OCI-LY3 (cell line): ENCODE results near the gene LHPP.

Experiments
- H2AFZ ChIP-seq: fragments of 200-600, 300-600 bp; shearing (Covaris generic); 2 replicates; pipeline ENCODE4 v1.6.0; 2014; ENCODE audit warnings: antibody characterized with exemption, low read depth, low read length
- H3K27ac ChIP-seq: fragments of 200-600, 300-600 bp; sonication (generic); 2 replicates; pipeline ENCODE4 v1.5.1; 2014; ENCODE audit warnings: mild to moderate bottlenecking, low read length, moderate library complexity, mixed read lengths
- H3K27me3 ChIP-seq: fragments of 200-600, 300-600 bp; sonication (generic); 2 replicates; pipeline ENCODE4 v1.6.1; 2014; ENCODE audit warnings: low read depth, low read length, mixed read lengths
- H3K36me3 ChIP-seq: fragments of 200-600, 300-600 bp; sonication (generic); replicated peaks from 2 replicates; pipeline ENCODE3; 2014; ENCODE audit warnings: low read depth, low read length, mixed read lengths
- H3K4me1 ChIP-seq: fragments of 300-600, 200-600 bp; sonication (generic); 2 replicates; pipeline ENCODE4 v1.6.1; 2014; ENCODE audit warnings: low read length, mixed read lengths
- H3K4me2 ChIP-seq: fragments of 200-600, 300-600 bp; sonication (generic); 2 replicates; pipeline ENCODE4 v1.6.1; 2014; ENCODE audit warnings: low read length, mixed read lengths
- H3K4me3 ChIP-seq: fragments of 300-600, 200-600 bp; sonication (generic); 2 replicates; pipeline ENCODE4 v1.5.1; 2014; ENCODE audit warnings: antibody characterized with exemption, mild to moderate bottlenecking, low read length, moderate library complexity
- H3K79me2 ChIP-seq: fragments of 300-600, 200-600 bp; shearing (Covaris generic); 2 replicates; pipeline ENCODE4 v1.6.1; 2014; ENCODE audit warnings: mild to moderate bottlenecking, low read length, mixed read lengths
- H3K9ac ChIP-seq: fragments of 300-600, 200-600 bp; shearing (Covaris generic); 2 replicates; pipeline ENCODE4 v1.6.0; 2014; ENCODE audit warnings: mild to moderate bottlenecking, low read length, moderate library complexity
- H3K9me3 ChIP-seq: fragments of 200-600, 300-600 bp; shearing (Covaris generic); 2 replicates; pipeline ENCODE4 v1.6.1; 2014; ENCODE audit warnings: low read length, mixed read lengths; ENCODE audit not compliant: insufficient read depth
- H4K20me1 ChIP-seq: fragments of 200-600, 300-600 bp; sonication (generic); 2 replicates; pipeline ENCODE4 v1.6.1; 2016; ENCODE audit warnings: low read length, mixed read lengths; ENCODE audit not compliant: insufficient read depth
- EZH2phosphoT487 ChIP-seq: fragments of 200-600 bp; shearing (Covaris generic); IDR thresholded peaks from 2 replicates; pipeline ENCODE4 v1.6.1; 2018; ENCODE audit warnings: antibody characterized with exemption, mixed run types, low read depth
- TF ChIP-seq, protein P1 (sequence below): fragments of 200-600, 300-600 bp; sonication (generic); IDR thresholded peaks from 2 replicates; pipeline ENCODE4 v1.5.1; 2014; ENCODE audit warnings: antibody characterized with exemption, low read length, low read depth

Gene LHPP

DNA sequence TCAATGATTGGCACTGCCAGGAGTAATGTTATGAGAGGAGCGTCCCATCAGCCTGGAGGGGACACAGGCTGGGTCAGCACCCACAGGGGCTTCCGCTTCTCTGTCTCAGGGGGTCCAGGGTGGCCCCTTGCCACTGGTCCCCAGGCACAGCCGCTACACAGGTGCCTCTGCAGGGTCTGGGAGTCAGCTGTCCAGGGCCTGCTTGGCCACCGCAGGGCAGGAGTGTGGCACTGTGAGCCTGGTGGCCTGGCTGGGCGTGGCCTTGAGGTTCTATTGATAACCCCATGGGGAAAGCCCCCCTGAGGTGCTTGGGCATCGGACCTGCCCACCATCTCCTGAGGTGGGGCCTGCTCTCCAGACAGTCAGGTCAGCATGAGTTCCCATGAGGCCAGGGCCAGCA is 136.6 kb downstream of the LHPP start:
- no peak overlapping the region for H3K27ac ChIP-seq
- no peaks in the 10 kb centered on the region for H4K20me1 ChIP-seq
- H3K4me2 ChIP-seq = no peak overlapping the region
- H3K36me3 ChIP-seq = no peaks in the 10 kb centered on the region
- no peaks in the 10 kb centered on the region for H3K9me3 ChIP-seq
- no peak for TF ChIP-seq EZH2phosphoT487
- TF ChIP-seq, protein P1, sequence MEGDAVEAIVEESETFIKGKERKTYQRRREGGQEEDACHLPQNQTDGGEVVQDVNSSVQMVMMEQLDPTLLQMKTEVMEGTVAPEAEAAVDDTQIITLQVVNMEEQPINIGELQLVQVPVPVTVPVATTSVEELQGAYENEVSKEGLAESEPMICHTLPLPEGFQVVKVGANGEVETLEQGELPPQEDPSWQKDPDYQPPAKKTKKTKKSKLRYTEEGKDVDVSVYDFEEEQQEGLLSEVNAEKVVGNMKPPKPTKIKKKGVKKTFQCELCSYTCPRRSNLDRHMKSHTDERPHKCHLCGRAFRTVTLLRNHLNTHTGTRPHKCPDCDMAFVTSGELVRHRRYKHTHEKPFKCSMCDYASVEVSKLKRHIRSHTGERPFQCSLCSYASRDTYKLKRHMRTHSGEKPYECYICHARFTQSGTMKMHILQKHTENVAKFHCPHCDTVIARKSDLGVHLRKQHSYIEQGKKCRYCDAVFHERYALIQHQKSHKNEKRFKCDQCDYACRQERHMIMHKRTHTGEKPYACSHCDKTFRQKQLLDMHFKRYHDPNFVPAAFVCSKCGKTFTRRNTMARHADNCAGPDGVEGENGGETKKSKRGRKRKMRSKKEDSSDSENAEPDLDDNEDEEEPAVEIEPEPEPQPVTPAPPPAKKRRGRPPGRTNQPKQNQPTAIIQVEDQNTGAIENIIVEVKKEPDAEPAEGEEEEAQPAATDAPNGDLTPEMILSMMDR = no peak
- H3K4me1 ChIP-seq = peaks cover 15% of the 10 kb centered on the region
- no peaks in the 10 kb centered on the region for H3K79me2 ChIP-seq
- no peaks in the 10 kb centered on the region for H3K27me3 ChIP-seq
- no peak overlapping the region for H3K9ac ChIP-seq
- no peak overlapping the region for H3K4me3 ChIP-seq
- no peak overlapping the region for H2AFZ ChIP-seq

DNA sequence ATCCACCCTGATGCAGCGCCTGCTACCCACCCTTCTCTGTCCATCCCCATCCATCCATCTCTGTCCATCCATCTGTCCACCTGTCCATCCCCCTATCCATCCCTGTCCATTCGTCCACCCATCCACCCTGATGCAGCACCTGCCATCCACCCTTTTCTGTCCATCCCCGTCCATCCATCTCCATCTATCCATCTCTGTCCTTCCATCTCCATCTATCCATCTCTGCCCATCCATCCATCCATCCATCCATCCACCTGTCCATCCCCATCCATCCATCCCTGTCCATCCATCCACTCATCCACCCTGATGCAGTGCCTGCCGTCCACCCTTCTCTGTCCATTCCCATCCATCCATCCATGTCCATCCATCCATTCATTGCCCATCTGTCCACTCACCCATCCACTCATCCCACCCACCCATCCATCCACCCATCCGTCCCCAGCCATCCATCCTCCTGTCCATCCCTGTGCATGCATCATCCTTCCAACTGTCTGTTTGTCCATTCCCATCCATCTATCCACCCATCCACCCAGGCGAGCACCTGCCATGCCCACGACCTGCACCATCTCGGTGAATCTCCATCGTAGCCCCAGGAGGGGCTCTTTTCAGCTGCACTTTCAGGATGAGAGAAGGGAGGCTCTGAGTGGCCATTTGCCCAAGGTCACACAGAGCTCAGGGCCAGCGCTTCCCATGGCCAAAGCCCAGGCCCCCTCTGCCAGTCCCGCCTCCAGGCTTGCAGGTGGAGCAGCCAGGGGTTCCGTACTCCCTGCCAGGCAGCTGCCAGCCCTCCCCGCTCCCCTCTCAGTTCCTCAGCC is 137.4 kb downstream of the LHPP start:
- H3K79me2 ChIP-seq = no peaks in the 10 kb centered on the region
- H3K4me3 ChIP-seq = no peak overlapping the region
- no peak overlapping the region for H3K9ac ChIP-seq
- H3K4me2 ChIP-seq = no peak overlapping the region
- no peak overlapping the region for H2AFZ ChIP-seq
- H3K27me3 ChIP-seq = no peaks in the 10 kb centered on the region
- H4K20me1 ChIP-seq = no peaks in the 10 kb centered on the region
- peaks cover 15% of the 10 kb centered on the region for H3K4me1 ChIP-seq
- H3K27ac ChIP-seq = no peak overlapping the region
- no peaks in the 10 kb centered on the region for H3K9me3 ChIP-seq
- TF ChIP-seq, protein P1 = no peak
- TF ChIP-seq EZH2phosphoT487 = no peak
- no peaks in the 10 kb centered on the region for H3K36me3 ChIP-seq

DNA sequence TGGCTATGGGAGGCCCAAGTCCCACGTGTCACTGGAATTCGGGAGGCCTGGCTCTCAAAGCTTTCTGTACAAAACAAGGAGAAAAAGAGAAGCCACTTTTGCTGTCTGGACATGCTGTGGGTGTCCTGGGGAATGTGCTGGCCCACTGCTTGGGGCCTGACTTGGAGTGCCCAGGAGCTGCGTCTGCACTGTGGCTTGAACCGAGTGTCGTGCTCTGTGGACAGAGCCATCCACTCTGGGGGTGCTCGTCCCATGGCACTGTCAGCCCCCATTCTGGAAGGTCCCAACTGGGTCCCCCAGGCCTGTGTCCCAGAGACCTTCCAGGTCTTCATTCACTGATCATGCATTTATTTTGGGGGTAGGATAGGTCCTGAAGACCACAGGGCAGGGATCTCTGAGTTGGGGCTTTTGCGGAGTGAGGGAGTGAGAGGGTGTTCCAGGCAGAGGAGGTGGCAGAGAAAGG is 138.0 kb downstream of the LHPP start:
- no peak overlapping the region for H3K4me2 ChIP-seq
- H3K36me3 ChIP-seq = no peaks in the 10 kb centered on the region
- H4K20me1 ChIP-seq = no peaks in the 10 kb centered on the region
- H3K4me1 ChIP-seq = peaks cover 15% of the 10 kb centered on the region
- no peak overlapping the region for H3K4me3 ChIP-seq
- TF ChIP-seq EZH2phosphoT487 = no peak
- TF ChIP-seq, protein P1 = no peak
- H3K79me2 ChIP-seq = no peaks in the 10 kb centered on the region
- H3K9me3 ChIP-seq = no peaks in the 10 kb centered on the region
- H3K27ac ChIP-seq = no peak overlapping the region
- no peak overlapping the region for H3K9ac ChIP-seq
- H2AFZ ChIP-seq = no peak overlapping the region
- no peaks in the 10 kb centered on the region for H3K27me3 ChIP-seq

DNA sequence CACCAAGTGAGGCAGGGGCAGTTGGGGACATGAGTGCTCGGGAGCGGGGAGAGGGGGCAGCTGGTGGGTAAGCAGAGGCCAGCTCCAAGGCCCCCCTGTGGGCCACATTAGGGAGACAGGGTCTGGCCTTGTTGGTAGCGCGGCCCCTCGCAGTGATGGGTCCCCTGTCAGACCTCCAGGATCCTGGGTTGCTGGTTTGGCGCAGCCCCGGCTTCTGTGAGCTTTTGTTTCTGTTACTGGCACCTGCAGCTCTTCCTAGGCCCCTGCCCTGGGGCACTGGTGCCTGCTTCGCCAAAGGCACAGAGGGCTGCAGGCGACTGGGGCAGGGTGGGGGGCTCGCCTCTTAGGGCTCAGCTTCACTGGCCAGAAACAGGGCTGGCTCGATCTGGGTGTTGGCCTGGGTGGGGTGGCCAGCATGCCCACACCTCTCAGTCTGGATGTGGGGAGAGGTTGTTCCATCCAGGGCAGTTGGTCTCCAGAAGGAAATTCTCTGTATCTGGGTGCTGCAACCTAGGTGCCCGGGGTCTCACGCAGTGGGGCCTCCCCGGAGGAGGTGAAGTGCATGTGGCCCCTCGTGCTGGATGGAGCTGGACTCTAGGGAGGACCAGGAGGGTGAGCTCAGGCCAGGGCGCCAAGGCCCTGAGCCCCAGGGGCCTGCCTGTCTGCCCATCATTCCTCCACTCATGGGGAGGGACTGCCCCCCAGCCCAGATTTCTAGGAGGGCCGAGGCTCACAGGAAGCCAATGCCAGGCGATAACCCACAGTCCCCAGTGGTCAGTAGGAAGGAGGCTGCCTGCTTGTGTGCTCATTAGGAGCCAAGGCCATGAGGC is 138.6 kb downstream of the LHPP start:
- Histone ChIP-seq H3K9me3 (no peaks in the 10 kb centered on the region), H3K4me1 (peaks cover 15% of the 10 kb centered on the region), H3K4me3 (no peak overlapping the region), H3K27ac (no peak overlapping the region), H2AFZ (no peak overlapping the region), H3K9ac (no peak overlapping the region), H3K4me2 (no peak overlapping the region), H4K20me1 (no peaks in the 10 kb centered on the region), H3K27me3 (no peaks in the 10 kb centered on the region), H3K79me2 (no peaks in the 10 kb centered on the region), H3K36me3 (no peaks in the 10 kb centered on the region)
- no peak for TF ChIP-seq EZH2phosphoT487
- TF ChIP-seq, protein P1 = no peak
